Lower leg skin (tissue), 4 donors: ENCODE results near the gene CD63. TPM values are rescaled to one million over a fixed set of nuclear protein-coding genes. Genes with fewer than 3 reads are reported as not detected.

Experiments
- DNase-seq, 2 donors: peaks; one replicate each; pipeline ENCODE4 v3.0.0-alpha.2; 2019; ENCODE audit warnings: low spot score in 2 of 2
- H3K4me3 ChIP-seq: fragments of 200-600 bp; sonication (generic); 2 replicates; pipeline ENCODE4 v1.5.1; 2017; ENCODE audit warnings: mild to moderate bottlenecking, low read depth; ENCODE audit not compliant: poor library complexity, severe bottlenecking
- POLR2A ChIP-seq, 2 donors: fragments of 450-650 bp; IDR thresholded peaks; one replicate each; pipeline ENCODE4 v1.6.1; 2016 to 2017; ENCODE audit warnings: antibody characterized with exemption in 2 of 2, mild to moderate bottlenecking in 1 of 2, moderate library complexity in 1 of 2
- WGBS, 2 donors: methylation state at CpG; one replicate each; pipeline ENCODE4 v1.1.5; 2018; 5-methylcytosine and 5-hydroxymethylcytosine counted together
- intact Hi-C: fragments of 100-400 bp; cut with DNase I; formaldehyde crosslinking; loops from one replicate; pipeline ENCODE4 v1.15.0; 2023; ENCODE audit warnings: low total_unique reads
- total RNA-seq, 4 donors: library from RNA; depleted of rRNA; stranded (reverse); fragments of >200 nt; gene quantifications; one replicate each; pipeline ENCODE4 v1.1.0, GENCODE V29; 2016
- TF ChIP-seq, protein P1 (sequence below), 3 donors: fragments of 450-650 bp; IDR thresholded peaks; one replicate each; pipeline ENCODE4 v1.5.1; 2016; ENCODE audit warnings: antibody characterized with exemption in 3 of 3, mild to moderate bottlenecking in 3 of 3, moderate library complexity in 2 of 3

CD63 gene
- total RNA-seq, 4 donors from 2014 or later = 151 to 408 (median 196) TPM

DNA sequence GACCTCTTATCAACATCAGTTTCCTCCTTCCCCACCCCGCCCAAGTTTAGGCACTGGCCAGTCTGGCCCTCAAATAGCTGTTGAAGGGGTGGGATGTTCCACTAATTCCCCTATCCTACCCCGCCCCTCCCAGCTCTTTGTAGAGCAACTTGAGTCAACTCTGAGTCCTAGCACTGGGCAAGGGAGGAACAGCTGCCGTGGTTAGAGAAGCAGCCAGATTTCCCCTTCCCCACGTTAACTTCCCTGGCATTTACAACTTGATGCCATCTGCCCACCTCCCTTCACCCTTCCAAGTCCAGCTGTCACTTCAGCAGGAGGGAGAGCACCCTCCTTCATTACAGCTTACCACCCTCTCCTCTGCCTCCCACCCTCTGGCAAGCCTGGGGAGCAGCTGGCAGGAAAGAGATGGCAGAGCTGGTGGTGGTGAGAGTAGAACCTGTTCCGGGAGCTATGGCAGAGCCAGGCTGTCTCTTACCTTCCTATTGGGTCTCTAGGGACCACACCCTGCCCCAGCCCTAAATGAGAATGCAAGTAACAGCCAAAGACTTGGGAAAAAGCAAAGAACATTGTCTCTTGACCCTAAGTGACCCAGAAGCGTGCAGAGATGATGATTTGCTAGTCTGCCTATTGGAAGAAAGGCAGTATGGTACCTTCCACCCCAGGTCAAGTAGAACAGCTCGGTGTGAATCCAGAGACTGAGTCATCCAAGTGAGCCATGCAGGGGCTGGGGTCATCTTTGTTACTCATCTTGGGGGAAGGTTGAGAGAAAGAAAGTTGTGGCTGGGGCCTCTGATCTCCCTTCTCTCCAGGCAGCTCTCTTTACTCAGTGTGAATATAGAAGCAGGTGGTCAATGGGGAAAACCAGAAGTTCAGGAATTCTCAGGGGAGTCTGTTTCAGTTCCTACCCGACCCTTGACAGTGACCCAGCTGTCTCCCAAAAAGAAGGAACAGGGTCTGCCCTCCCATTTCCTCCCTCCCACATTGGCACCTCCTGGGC, 11.5 kb downstream of the CD63 start:
- no peak overlapping the region for H3K4me3 ChIP-seq
- no peak for DNase-seq
- intact Hi-C loops = no loop called here
- 21 to 27% methylated on average over 8 of the region's 8 CpGs for WGBS, 2 donors
- TF ChIP-seq POLR2A (IDR thresholded peaks at IDR 0.05) = no peak
- TF ChIP-seq, protein P1, sequence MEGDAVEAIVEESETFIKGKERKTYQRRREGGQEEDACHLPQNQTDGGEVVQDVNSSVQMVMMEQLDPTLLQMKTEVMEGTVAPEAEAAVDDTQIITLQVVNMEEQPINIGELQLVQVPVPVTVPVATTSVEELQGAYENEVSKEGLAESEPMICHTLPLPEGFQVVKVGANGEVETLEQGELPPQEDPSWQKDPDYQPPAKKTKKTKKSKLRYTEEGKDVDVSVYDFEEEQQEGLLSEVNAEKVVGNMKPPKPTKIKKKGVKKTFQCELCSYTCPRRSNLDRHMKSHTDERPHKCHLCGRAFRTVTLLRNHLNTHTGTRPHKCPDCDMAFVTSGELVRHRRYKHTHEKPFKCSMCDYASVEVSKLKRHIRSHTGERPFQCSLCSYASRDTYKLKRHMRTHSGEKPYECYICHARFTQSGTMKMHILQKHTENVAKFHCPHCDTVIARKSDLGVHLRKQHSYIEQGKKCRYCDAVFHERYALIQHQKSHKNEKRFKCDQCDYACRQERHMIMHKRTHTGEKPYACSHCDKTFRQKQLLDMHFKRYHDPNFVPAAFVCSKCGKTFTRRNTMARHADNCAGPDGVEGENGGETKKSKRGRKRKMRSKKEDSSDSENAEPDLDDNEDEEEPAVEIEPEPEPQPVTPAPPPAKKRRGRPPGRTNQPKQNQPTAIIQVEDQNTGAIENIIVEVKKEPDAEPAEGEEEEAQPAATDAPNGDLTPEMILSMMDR (IDR thresholded peaks at IDR 0.05) = no peak

DNA sequence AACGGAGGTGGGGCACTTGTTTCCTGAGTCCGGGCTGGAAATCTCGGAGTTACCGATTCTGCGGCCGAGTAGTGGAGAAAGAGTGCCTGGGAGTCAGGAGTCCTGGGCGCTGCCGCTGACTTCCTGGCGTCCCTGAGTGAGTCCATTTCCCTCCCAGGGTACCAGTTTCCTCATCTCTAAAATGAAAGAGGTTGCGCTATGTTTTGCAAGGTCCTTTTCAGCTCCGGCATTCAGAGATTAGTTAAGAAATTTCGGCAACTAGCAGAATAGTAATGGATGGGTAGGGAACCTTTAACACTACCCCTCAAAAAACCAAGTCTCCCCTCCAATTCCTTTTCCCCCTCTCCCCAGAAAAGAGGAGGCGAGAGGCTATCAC, 12.2 kb downstream of the CD63 start:
- DNase-seq = no peak
- peak overlapping the region; percentile 54 for H3K4me3 ChIP-seq
- intact Hi-C loops = no loop called here
- WGBS, 2 donors = 3 to 5% methylated on average over 13 of the region's 13 CpGs
- TF ChIP-seq POLR2A (IDR thresholded peaks at IDR 0.05) = no peak

DNA sequence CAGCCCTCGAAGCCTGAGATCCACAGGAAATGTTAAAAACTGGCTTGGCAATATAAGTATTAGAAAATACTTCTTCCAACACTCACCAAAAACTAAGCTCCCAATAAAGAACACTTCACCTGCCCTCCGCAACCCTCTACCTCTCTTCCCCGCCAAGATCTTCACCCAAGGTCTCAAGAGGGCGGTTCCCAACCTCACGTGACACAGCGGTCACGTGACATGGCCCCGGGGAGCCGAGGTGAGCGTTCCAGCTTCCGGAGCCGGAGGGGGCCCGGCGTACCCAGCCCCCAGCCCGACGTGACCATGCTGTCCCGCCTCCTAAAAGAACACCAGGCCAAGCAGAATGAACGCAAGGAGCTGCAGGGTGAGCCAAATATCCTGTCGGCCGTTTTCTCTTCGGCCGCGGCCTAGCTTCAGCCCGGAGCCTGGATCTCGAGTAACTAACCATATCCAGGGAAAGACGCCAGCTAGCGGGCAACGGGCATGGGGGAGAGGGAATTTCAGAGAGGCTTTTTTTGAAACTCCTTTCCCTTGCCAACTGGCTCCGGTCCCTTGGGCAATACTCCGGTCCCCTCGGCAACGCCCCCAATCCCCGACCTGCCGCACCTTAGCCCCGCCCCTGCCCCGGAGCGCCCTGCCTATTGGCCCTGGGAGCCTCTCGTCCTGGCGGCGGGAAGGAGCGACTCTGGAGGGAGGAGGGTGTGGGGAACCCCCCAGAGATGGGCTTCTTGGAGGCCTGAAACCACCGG, 12.8 kb downstream of the CD63 start, which contains the start of gene BLOC1S1:
TSS of gene BLOC1S1 (plus strand) at position 214 of the 749 bp plus-strand sequence. CDS start at position 220, 6 bp downstream.
- WGBS, 2 donors = 1 to 2% methylated on average over 42 of the region's 42 CpGs
- no peak for TF ChIP-seq POLR2A (IDR thresholded peaks at IDR 0.05)
- TF ChIP-seq, protein P1 (IDR thresholded peaks at IDR 0.05) = no peak
- intact Hi-C loops = no loop called here

DNA sequence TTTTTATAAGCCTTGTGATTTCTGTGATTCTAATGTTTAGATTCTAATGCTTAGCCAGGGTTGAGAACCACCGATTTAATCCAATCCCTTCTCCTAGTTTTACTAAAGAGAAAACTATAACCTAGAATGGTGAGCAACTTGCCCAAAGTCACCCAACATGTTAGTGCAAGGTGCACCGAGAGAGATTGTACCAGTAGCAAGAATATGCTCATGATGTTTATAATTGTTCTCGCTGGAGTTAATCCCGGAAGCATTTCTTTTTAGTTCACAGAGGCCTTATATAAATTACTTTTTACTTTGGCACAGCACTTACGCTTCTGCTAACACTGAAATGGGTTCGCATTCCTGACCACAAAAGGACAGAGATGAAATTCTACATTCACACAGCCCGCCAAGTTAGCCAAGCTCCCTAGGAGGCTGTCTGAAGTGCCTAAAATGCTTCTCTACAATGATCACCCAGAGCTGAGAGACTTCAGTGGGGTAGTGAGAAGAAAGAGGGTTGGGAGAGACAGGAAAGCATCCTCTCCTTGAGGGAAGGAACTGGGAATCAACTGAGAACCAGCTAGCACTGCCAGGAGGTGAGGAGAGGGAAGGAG, 13.5 kb downstream of the CD63 start:
- H3K4me3 ChIP-seq = no peak overlapping the region
- TF ChIP-seq POLR2A (IDR thresholded peaks at IDR 0.05) = no peak
- TF ChIP-seq, protein P1 (IDR thresholded peaks at IDR 0.05) = no peak
- WGBS, 2 donors = 50 to 56% methylated on average over 7 of the region's 7 CpGs
- intact Hi-C loops = no loop called here
- DNase-seq = no peak

More for the DNA sequence above, 12.8 kb downstream of the CD63 start, which contains the start of gene BLOC1S1:
- DNase-seq = peak; percentile 90 to 99
- H3K4me3 ChIP-seq = peak within 1 kb of the TSS; percentile 54

DNA sequence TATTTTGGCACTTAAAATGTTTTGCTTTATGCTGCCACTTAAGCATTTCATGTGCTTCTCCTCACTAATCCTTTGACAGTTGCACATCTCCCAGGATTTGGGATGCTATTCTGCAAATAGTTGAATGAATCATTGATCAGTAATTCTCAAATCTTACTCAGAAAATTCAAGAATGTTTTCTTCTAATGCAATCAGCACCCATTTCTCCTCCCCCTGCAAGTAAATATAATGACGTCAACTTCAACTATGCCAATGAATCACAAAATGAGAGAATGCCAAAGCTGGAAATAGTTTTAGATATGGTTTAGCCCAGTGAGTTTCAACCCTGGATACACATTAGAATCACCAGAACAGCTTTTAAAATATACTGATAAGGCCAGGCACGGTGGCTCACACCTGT, 15.1 kb downstream of the CD63 start:
- 56 to 63% methylated on average over 2 of the region's 2 CpGs for WGBS, 2 donors
- TF ChIP-seq, protein P1 (IDR thresholded peaks at IDR 0.05) = no peak
- no peak for TF ChIP-seq POLR2A (IDR thresholded peaks at IDR 0.05)
- no peak for DNase-seq
- intact Hi-C loops = no loop called here
- H3K4me3 ChIP-seq = no peak overlapping the region
